HG02938 (cell line): ENCODE measurements around the gene LARP4B.

Experiments
- ATAC-seq: cut with Tn5 transposase; IDR thresholded peaks from one replicate; pipeline ENCODE4 v1.9.1; 2021; ENCODE audit warnings: mild to moderate bottlenecking, moderate library complexity; ENCODE audit not compliant: unreplicated experiment

The LARP4B gene

DNA sequence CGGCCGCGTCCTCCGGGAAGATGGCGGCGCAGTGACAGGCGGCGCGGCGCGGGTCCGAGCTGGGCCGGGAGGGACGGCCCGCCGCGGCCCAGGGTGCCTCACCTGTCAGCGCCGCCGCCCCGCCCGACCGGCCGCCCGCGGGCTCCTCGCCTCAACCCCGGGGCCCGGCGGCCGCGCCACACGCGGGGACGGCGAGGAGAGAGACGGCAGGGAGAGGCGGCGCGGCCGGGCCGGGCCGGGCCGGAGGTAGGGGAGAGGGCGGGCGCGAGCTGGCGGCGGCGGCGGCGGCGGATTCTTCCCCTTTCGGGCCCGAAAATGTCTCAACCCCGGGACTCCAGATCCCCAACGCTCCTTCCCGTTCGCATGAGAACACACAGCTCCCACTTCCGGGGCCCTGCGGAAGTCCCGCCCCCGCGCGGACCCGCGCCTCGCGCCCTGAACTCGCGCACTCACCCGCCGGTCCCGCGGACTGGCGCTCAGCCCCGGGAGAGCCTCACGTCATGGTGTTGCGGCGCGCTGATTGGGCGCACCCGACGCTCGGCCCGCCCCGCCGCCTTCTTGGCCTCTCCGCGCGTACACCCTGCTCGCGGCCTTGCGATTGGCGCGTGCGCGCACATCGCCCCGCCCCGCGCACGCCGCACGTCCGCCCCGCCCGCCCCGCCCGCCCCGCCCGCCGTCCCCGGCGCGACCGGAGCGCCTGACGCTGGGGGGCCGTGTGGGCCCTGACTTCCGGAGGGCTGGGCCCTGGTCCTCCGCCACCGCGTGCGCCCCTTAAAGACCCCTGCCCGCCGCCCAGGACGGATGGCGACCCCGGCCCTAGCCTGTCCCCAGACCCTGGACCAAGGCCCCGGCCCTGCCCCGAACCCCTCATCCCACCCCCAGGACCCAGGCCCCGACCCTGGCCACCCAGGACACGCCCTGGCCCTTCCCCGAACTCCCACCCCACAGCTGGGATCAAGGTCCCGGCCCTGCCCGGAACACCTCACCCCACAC, at the start of gene LARP4B:
LARP4B (minus strand) TSS at position 380 of the 993 bp plus-strand sequence. CDS start 45,984 bp downstream, outside the sequence.
- ATAC-seq: peak; percentile 83

- ATAC-seq: no peak
Observed at GRCh38 chr10:980468-981093, 49.1 kb upstream of the LARP4B start.

DNA sequence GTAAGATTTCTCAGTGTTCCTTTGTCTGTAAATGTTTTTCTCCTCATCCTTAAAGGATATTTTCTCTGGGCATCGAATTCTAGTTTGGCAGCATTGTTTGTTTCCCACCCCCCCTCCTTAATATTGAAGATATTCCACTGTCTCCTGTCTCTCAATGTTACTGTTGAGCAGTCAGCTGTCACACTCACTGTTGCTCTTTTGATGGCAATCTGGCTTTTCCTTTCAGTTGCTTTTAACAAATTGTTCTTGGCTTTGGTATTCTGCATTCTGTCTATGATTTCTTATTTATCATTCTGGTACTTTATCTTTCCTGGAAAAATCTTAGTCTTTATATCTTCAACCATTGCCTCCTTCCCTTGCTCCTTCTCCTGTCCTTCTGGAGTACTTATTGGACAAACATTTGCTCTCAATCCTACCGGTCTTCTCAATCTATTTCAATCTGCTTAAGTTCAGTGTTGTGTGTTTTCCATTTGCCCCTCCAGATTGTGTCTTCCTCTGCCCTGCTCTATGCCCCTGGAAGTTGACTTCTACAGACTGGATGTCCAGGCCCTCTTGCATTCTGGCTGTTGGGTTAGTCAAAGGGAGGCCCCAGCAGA, 47.4 kb upstream of the LARP4B start:
- ATAC-seq: no peak

GRCh38 chr10:976316-976715, 44.8 kb upstream of the LARP4B start:
- no peak for ATAC-seq

DNA sequence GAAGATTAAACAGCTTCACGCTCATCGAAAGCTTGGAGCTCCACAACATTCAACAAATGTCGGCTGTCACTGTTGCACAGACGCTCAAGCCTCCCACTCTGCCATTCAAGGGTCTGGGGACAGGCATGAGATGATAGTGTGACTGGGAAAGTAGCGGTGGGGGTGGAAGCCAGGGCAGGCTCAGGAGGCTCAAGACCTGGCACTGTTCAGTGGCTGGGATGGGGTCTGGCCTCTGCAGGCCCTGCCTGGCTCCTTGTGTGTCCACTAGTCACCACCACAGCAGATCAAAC, 43.2 kb upstream of the LARP4B start:
- ATAC-seq: no peak

- no peak for ATAC-seq
Observed at GRCh38 chr10:974038-974784, 42.7 kb upstream of the LARP4B start.

- no peak for ATAC-seq
Observed at GRCh38 chr10:972763-973162, 41.3 kb upstream of the LARP4B start.

GRCh38 chr10:971613-972012, 40.1 kb upstream of the LARP4B start:
- no peak for ATAC-seq

- no peak for ATAC-seq
Observed at GRCh38 chr10:971150-971542, 39.6 kb upstream of the LARP4B start.

GRCh38 chr10:970311-971149, 39.0 kb upstream of the LARP4B start:
- no peak for ATAC-seq

DNA sequence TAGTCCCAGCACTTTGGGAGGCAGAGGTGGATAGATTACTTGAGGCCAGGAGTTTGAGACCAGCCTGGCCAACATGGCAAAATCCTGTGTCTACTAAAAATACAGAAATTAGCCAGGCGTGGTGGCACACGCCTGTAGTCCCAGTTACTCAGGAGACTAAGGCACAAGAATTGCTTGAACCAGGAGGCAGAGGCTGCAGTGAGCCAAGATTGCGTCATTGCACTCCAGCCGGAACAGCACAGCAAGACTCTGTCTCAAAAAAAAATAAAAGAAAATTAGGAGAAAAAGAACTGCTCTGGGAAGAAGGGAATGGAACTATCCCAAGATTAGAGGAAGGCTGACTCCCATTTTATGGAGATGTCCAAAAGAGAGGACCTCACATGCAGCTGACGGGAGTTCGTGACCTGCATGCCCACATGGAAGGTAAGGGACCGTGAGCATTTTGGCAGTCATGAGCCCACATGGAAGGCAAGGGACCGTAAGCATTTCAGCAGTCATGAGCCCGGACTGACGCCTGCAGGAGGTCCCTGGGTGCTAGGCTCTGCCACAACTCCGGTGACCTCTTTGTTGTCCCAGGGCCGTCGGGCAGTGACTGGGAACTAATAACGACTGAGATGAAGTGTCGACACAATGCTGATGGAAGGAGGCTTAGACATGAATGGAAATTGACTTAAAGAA, 38.1 kb upstream of the LARP4B start:
- no peak for ATAC-seq

DNA sequence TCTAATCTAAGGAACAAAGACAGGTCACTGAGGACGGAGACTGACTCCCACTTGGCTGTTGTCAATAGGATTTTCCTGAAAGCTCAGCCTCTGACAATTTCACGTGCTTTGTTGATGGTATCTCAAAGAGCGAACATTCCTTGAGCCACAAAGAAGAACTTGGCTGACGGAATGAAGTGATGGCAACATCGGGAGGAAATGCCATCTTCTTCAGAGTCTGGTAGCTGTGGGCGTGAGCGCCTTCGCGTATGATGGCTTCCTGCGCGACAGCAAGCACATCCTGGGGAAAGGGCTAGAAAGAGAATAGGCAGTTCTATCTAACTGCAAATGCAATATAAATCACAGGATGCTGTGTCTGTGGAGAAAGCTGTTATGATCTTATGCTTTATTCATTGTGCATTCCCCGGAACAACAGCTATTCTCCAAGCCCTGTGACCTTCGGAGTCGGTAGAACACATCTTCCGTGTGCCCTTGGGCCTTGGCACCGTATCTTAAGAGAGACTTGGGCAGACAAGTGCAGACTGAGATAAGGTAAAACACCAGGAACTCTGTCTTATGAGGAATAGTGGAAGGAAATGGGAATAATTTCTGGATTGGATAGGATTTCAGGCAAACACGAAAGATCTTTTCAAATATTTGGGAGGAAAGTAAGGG, 37.2 kb upstream of the LARP4B start:
- no peak for ATAC-seq

GRCh38 chr10:966466-967235, 35.1 kb upstream of the LARP4B start:
- no peak for ATAC-seq

DNA sequence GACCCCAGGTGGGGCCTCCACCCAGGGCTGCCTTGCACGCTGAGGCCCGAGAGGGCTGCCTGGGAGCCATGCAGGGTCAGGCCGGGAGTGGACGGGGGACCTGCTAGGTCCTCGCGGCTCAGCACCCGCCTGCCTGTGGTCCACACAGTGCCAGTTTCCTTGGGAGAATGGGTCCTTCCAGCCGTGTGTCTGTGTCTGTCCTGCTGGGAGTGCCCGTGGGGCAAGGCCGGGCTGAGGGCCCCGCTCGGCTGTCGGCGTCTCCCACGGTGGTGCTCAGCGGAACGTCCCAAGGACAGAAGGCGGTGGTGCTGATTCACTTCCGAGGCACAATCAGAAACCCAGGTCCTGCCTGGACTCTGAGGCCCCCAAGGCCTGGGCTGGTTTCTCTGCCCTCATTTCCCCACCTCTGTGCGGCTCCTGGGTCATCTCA, 33.5 kb upstream of the LARP4B start:
- no peak for ATAC-seq

DNA sequence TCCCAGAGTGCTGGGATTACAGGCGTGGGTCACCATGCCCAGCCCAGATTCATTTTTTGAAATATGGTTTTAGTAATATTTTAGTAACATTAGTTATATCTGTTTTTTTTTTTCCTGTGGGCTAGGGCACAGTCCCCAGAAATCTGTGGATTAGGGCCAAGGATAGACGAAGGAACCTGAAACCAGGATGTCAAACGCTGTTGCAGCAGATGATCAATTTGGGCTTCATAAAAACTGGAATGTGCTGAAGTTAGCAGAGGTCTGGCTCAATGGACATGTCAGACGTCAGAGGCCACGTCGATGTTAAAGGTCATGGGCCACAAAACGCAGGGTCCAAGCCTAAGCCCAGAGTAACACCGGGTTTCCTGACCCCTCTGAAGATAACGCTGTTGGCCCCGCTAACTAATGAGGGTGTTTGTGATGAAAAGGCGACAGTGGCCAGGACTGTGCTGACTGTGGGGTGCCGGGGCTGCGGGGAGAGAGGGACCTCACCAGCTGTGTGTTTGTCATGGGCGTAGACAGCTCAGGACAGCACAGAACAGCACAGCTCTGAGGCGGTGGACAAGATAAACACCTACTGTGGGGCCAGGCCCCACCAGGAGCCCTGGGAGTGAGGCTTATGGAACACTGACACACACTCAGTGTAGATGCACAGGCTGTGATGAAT, 32.9 kb upstream of the LARP4B start:
- no peak for ATAC-seq

DNA sequence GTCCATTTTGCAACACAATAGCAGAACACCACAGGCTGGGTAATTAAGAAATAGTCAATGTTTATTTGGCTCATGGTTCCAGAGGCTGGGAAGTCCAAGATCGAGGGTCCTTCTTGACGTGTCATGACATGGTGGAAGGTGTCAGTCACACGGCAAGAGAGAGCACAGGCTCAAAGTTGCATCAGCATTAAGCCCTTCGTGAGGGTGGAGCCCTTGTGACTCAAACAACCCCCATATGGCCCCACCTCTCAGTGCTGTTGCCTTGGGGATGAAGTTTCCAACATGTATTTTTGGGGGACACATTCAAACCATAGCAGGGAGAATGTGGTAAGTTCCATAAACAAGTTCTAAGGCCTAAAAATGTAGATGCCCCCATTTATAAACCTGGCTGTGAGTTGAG, 32.1 kb upstream of the LARP4B start:
- ATAC-seq: no peak

DNA sequence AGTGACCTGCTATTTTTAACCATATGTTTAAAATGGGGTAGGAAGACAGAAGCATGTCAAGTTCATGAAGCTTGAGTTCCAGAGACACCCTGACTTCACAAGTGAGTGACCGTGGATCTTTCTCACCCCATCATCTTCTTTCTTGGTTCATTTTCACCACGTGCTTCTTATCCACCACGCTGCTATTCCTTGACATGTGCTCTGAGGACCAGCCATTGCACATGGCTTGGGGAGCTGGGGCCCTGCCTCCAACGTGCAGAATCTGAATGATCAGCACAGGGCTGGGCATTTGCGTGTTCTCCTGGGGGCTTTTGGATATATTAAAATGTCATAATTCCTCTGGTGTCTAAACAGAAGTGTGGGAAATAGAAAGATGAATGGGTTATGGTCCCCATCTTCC, 31.7 kb upstream of the LARP4B start:
- no peak for ATAC-seq

GRCh38 chr10:962342-962741, 30.8 kb upstream of the LARP4B start:
- ATAC-seq: no peak
